K562 (cell line): ENCODE data around the gene CSNK1G1. TPM values are rescaled to one million over a fixed set of nuclear protein-coding genes. Genes with fewer than 3 reads are reported as not detected.

Experiments
- ARNT ChIP-seq, 2 experiments: fragments of 450-650 bp; IDR thresholded peaks; 2 replicates each; pipeline ENCODE4 v1.6.1; 2016; ENCODE audit warnings: mild to moderate bottlenecking in 1 of 2
- CREM ChIP-seq: IDR thresholded peaks from 2 replicates; pipeline ENCODE4 v1.6.1; 2014; ENCODE audit warnings: antibody characterized with exemption, low read depth
- GABPB2 ChIP-seq: fragments of 250-450 bp; sonication (Bioruptor Pico); conservative IDR thresholded peaks from 2 replicates; pipeline ENCODE4 v1.5.1; 2021; ENCODE audit warnings: mild to moderate bottlenecking
- GATAD2A ChIP-seq: fragments of 450-650 bp; IDR thresholded peaks from 2 replicates; pipeline ENCODE4 v1.6.1; 2017
- HCFC1 ChIP-seq: IDR thresholded peaks from 2 replicates; pipeline ENCODE4 v1.6.1; 2012; ENCODE audit warnings: low read depth, low read length, improper control_type of control experiment
- HDAC8 ChIP-seq: fragments of 450-650 bp; IDR thresholded peaks from 2 replicates; pipeline ENCODE4 v1.6.1; 2016; ENCODE audit warnings: mild to moderate bottlenecking, missing genetic modification characterization, moderate library complexity, missing compliant biosample characterization
- JUN ChIP-seq, 2 experiments: sonication (generic) in 1 of 2; formaldehyde crosslinking in 1 of 2; IDR thresholded peaks; 2 replicates each; pipeline versions ENCODE4 v1.6.1 to v1.8.0; 2012 to 2022; ENCODE audit warnings: borderline replicate concordance in 2 of 2, mild to moderate bottlenecking in 2 of 2, improper control_type of control experiment in 1 of 2, low read depth in 1 of 2, low read length in 1 of 2, missing genetic modification reagents in 1 of 2
- JUNB ChIP-seq: fragments of 450-650 bp; formaldehyde crosslinking; conservative IDR thresholded peaks from 2 replicates; pipeline ENCODE4 v1.4.0; 2020; ENCODE audit warnings: mild to moderate bottlenecking
- PKNOX1 ChIP-seq: fragments of 450-650 bp; IDR thresholded peaks from 2 replicates; pipeline ENCODE4 v1.6.1; 2016
- POLR3G ChIP-seq: IDR thresholded peaks from 2 replicates; pipeline ENCODE4 v1.6.1; 2011; ENCODE audit not compliant: insufficient read length, insufficient replicate concordance; ENCODE audit errors: extremely low read depth
- RBM22 ChIP-seq: fragments of 200-400 bp; formaldehyde crosslinking; IDR thresholded peaks from 2 replicates; pipeline ENCODE4 v1.6.1; 2018; ENCODE audit warnings: low read length, low read depth; ENCODE audit not compliant: poor library complexity, severe bottlenecking
- RBM25 ChIP-seq: fragments of 200-400 bp; formaldehyde crosslinking; IDR thresholded peaks from 2 replicates; pipeline ENCODE4 v1.6.1; 2018; ENCODE audit warnings: low read length, low read depth, moderate library complexity; ENCODE audit not compliant: severe bottlenecking
- RERE ChIP-seq: sonication (generic); formaldehyde crosslinking; IDR thresholded peaks from 2 replicates; pipeline ENCODE4 v1.8.0; 2023; ENCODE audit warnings: missing genetic modification reagents, mild to moderate bottlenecking, borderline replicate concordance
- SNRNP70 ChIP-seq: fragments of 200-400 bp; formaldehyde crosslinking; optimal IDR thresholded peaks from 2 replicates; pipeline ENCODE3; 2017; ENCODE audit warnings: low read depth, low read length
- STAG1 ChIP-seq: sonication (generic); formaldehyde crosslinking; IDR thresholded peaks from 2 replicates; pipeline ENCODE4 v1.5.0; 2020; ENCODE audit warnings: missing genetic modification reagents, borderline replicate concordance
- TAF15 ChIP-seq: fragments of 200-400 bp; formaldehyde crosslinking; IDR thresholded peaks from 2 replicates; pipeline ENCODE4 v1.6.1; 2017; ENCODE audit warnings: mild to moderate bottlenecking, low read depth, low read length, moderate library complexity
- TCF7 ChIP-seq: sonication (generic); IDR thresholded peaks from 2 replicates; pipeline ENCODE4 v1.6.1; 2016; ENCODE audit warnings: antibody characterized with exemption, borderline replicate concordance
- YY1 ChIP-seq, 3 experiments: IDR thresholded peaks; 2 replicates each; pipeline ENCODE4 v1.6.1; 2011; ENCODE audit warnings: low read length in 2 of 3, mild to moderate bottlenecking in 2 of 3, moderate library complexity in 2 of 3, borderline replicate concordance in 1 of 3, control low read depth in 1 of 3, low read depth in 1 of 3; ENCODE audit not compliant: insufficient read depth in 3 of 3, insufficient replicate concordance in 2 of 3, control insufficient read depth in 1 of 3, insufficient read length in 1 of 3; ENCODE audit errors: extremely low read depth in 1 of 3
- polyA plus RNA-seq, 8 experiments: library from polyadenylated mRNA; depleted of rRNA in 4 of 8; stranded (reverse) in 5 of 8; unstranded in 3 of 8; fragments of >200 nt; fragmentation: Nextera tagmentation in 2 of 8; fragmentation: Illumina TruSeq in 1 of 8; extraction: Ambion mirVana in 2 of 8; extraction: Trizol in 1 of 8; gene quantifications; 2 replicates each; pipeline versions ENCODE4 v1.2.1 to v1.2.3, GENCODE V29; 2011 to 2014; ENCODE audit warnings: inconsistent platforms in 1 of 8, missing spikeins in 1 of 8
- total RNA-seq, 7 experiments: library from RNA; depleted of rRNA in 6 of 7; stranded (reverse); fragments of >200 nt in 6 of 7; fragmentation: Illumina TruSeq in 2 of 7; extraction: Trizol in 2 of 7; gene quantifications; 2 replicates each; pipeline versions ENCODE4 v1.2.1 to v1.2.3, GENCODE V29; 2011 to 2021; ENCODE audit warnings: low replicate concordance in 1 of 7

The CSNK1G1 gene
- total and polyA plus RNA-seq, 9 of the 15 experiments (the other 6 are each of a cell fraction or from before 2014, with no cell fraction given): 4.5 to 18.5 (median 9.5) TPM

GRCh38 chr15:64153480-64154367, 202.2 kb downstream of the CSNK1G1 start (continued):
- no peak for TF ChIP-seq GATAD2A
- no peak for TF ChIP-seq RERE (CRISPR knock-in tag)
- no peak for TF ChIP-seq ARNT (IDR thresholded peaks at IDR 0.05)
- TF ChIP-seq RBM22: peak; percentile 90
- peak; percentile 63; the same call in 1 of the 2 replicates for TF ChIP-seq TCF7
- no peak for TF ChIP-seq HDAC8 (tag)
- no peak for TF ChIP-seq POLR3G
- TF ChIP-seq GABPB2 (CRISPR knock-in tag): no peak
- 0 out of 2 replicates have a peak, but pooled peaks have one; percentile 39 for TF ChIP-seq HCFC1
- peak; percentile 33; the same call in 1 of the 2 replicates for TF ChIP-seq CREM
- no peak for TF ChIP-seq JUN (IDR thresholded peaks at IDR 0.05; ENCODE audit: borderline replicate concordance, low read depth, low read length)
- no peak for TF ChIP-seq JUN (CRISPR knock-in tag; IDR thresholded peaks at IDR 0.05; ENCODE audit: borderline replicate concordance)
- no peak for TF ChIP-seq TAF15
- peak; percentile 89 for TF ChIP-seq STAG1 (CRISPR knock-in tag)
- peak in 1 of 3 experiments; percentile 2 for TF ChIP-seq YY1 (IDR thresholded peaks at IDR 0.05; ENCODE audit: borderline replicate concordance in 1 of 3, control insufficient read depth in 1 of 3, extremely low read depth in 1 of 3, insufficient read depth in 3 of 3, insufficient read length in 1 of 3, insufficient replicate concordance in 2 of 3, low read depth in 1 of 3, low read length in 2 of 3)
- TF ChIP-seq RBM25: no peak
- TF ChIP-seq PKNOX1: no peak
- no peak for TF ChIP-seq SNRNP70
- no peak for TF ChIP-seq JUNB (CRISPR knock-in tag)
